Umbilical cord (tissue), 2 donors: Measurements from ENCODE around the gene CD44. TPM values are rescaled to one million over a fixed set of nuclear protein-coding genes. Genes with fewer than 3 reads are reported as not detected.

Experiments used
- DNase-seq: peaks from one replicate; pipeline ENCODE4 v3.0.0-alpha.2; 2015; ENCODE audit warnings: low spot score
- total RNA-seq: library from RNA; depleted of rRNA; stranded (reverse); fragments of >200 nt; gene quantifications from one replicate; pipeline ENCODE4 v1.2.3, GENCODE V29; 2014; ENCODE audit warnings: low replicate concordance; ENCODE audit not compliant: insufficient read depth

Gene CD44
- total RNA-seq, 1 donor from 2014 or later: 68.4 TPM

DNA sequence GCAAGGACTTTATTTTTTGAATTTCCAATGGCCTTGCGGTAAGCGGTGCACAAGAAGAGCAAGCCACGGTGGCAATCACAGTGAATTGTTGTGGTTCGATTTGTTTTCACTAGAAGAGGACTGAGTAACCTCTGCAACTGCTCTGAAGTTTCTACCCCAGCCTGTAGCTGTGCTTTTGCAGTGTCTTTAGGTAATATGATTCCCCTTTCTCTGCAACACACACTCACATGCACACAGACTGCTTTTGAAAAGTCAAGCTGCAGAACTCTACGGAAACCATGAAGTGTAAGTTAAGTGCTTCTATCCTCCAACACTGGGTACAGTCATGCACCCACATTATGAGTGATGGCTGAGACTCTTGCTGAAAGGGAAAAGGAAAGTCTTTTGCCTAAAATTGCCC is 38.4 kb downstream of the CD44 start:
- no peak for DNase-seq

DNA sequence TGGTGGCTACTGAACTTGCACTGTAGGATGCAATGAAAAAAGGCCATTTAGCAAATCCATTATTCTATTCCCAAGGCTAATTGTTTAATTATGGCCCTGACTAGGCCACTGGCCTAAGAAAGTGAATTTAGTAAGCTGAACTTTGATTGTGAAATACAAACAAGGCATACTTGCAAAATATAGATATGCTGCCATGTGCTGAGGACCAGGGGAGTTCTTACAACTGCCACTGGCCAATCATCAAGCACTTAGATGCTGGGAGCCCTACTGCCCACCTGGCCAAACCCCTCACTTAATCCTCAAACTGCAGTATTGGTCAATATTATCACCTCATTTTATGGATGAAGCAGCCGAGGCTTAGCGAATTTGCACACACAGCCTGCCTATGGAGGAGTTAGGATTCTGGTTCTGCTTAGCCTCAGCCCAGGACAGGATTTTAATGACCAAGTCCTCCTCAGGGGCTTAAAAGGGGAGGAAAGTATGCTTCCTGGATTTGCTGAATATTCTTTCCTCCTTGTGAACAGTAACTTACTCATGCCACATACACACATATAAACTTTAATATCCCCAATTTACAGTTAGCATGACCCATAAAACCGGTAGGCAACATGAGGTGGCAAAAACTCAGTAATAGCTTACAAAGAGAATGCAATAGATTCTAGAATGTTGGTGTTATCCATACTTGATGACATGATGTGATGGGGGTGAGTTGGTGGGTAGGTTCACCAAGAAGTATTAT is 39.3 kb downstream of the CD44 start:
- DNase-seq: peak; percentile 52

DNA sequence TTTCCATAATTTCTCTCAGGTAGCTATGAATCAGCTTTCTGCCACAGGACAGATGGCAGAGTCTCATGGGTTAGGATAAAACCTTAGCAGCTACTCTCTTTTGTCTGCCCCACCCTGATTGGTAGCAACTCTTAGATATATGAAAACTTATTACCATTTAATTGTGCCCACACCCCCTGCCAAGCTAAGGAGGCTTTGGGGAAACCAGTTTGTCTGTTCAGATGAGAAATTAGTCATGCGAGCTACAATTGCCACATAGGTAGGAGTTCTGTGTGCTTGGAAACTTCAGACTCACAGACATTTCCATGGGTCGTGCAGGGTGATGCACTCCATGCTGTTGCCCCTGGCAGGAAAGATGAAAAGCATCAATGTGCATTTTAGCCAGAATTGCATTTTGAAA is 39.9 kb downstream of the CD44 start:
- no peak for DNase-seq

DNA sequence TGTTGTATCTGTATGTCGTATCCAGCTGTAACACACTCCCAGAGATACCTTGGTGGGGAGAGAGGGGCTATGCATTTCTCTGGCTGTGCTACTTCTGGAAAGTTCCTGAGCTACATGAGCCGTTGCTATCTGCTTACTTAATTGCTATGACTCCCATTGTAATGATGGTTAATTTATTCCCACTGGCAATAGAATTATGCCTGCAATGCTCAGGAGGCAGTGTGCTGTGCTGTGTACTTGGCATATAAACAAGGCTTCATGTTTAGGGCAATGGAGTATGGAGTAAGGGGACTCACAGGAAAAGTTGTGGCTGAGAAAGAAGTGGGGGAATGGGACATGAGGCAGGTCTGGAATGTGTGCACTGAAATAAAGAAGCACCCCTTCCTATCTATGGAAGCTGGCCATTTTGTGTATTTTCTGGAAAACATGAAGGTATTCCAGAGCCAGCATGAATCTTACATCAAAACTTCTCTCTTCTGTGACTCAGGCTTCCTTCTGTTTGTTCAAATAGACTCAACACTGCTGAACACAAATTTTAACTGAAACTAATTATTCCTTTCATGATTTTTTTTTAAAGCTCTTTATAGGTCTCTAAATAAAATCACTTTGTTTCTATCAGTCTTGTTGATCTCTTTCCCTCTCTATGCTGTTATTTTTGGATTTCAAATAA is 40.6 kb downstream of the CD44 start:
- DNase-seq: no peak

DNA sequence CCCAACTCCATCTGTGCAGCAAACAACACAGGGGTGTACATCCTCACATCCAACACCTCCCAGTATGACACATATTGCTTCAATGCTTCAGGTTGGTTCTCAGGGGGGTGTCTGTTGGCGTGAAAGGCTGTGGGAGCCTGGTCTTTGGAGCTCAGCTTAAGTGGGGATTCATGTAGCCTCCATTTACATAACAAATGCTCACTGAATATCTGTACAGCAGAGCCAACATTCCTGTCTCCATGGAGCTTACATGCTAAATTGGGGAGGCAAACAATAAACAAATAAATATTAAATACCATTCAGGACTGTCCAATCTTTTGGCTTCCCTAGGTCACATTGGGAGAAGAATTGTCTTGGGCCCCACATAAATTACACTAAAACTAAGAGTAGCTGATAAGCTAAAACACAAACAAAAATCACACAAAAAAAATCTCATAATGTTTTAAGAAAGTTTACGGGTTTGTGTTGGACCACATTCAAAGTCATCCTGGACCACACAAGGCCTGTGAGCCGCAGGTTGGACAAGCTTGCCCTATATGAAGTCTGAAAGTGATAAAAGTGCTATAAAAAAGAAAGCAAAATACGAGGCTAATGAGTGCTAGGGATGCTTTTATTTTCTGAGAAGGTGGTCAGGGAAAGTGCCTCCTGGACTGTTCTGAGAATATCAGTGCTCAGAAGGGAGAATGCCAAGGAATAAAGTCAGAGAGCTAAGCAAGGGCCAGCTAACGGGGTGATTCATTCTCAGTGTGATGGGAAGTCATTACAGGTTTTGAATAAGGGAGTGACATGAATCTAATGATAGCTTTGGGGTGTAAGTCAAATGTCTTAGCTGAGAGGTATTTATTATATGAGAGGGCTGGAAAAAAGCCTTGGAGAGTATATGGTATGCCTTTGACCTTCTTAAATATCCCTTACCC is 41.6 kb downstream of the CD44 start:
- DNase-seq: no peak

DNA sequence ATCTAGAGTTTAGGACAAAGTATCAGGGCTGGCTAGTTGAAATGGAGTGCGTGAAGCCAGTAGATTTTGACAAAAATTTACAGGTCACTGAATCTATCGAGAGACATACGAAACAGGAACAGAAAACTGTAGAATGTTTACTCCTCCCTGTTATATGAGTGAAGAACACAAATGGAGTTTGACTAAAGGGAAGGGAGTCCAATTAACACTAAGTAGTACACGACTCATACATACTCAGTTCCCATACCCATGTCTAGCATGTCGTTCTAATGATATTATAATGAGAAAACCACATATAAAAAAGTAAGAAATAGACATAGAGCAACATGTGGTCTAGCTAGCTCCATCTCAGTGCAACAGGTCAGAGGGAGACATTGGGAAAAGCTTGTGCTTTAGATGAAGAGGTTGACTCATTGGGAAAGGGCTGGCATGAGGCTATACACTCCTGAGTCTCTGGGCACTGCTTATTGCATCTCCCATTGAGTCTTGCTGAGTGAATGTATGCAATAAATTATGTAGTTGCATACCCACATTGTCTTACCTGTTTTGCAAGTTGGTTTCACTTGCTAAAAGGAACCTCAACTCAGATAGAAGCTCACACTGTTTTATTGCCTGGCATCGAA is 43.5 kb downstream of the CD44 start:
- no peak for DNase-seq

DNA sequence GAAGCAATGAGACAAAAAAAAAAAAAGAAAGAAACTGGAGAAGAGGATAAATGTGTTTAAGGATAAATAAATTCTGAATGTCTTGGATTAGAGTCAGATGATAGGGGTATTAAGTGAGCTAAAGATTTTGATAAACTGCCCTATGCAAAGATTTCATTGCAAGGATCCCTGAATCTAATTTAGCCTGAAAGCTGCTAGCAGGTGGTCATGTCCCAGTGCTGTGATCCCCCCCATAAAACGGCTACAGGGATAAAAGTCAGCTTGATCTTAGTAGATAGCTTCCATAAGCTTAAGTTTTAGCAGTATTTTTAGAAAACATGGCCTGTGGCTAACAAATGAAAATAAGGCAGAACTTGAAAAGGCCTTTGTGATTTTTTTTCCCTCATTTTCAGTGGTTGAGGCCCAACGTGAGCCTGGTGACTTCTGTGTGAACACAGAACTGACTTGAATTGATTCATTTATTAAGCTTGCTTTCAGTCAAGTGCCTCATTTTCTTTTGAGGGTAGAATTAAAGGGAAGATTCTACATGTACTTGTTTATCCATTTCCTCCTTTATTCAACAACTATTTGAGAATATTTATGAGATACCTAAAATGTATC is 44.5 kb downstream of the CD44 start:
- DNase-seq: peak; percentile 80

DNA sequence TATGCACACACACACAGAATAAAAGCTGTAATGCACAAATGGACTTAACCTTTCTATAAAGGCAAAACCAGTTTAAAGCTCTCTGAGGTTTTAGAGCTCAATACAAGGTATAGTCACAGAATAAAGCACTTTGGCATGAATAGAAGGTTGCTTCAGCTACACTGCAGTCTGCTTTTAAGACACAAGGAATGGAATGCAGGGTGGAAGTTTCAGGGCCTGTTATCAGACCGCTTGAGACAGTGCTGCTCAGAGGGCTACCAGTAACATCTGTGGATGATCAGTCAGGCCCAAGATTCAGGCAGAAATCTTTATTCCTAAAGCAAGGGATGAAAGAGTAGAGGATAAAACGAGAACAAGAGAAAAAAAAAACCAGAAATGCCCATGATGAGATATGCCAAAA is 46.7 kb downstream of the CD44 start:
- DNase-seq: peak; percentile 83

DNA sequence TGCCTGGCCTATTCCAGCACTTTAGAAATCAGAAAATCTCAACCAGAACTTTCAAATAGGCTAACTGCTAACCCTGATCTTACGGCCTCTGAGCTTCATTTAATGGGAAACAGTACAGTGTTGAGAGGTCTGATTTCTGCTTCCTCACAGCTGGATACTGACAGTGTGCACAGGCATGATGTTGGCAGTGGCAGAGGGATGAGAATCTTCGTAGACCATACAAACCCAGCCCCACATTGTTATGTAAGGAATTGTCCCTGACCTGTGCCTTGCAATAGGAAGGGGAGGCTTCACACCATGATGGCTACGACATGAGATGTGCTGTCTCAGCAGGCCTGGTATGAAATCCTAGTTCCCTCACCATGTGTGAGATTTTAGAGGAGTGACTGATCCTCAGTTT is 49.0 kb downstream of the CD44 start:
- no peak for DNase-seq

DNA sequence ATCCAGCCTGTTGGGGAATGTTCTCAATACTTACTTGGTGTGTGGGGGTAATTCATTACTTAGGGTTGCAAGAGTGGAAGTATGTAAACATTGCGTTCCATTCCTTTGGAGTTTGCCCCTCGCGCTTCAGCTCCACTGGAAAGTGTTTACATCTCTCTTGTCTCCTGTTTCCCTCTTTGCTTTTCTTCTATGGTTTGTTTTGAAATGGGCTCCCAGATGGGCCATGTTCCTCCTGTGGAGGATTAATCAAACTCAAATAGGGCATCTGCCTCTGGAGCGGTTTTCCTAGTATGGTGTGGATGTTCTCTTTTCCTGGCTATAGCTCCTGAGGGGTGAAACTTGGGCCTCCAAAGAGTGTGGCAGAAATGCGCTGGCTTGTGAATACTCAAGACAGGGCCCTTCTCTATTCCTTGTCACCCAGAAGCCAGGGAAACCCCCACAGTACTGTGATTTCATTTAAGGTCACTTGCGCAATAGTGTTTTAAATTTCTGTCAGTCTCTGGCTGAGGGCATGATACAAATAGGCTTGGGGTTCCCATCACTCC is 51.9 kb downstream of the CD44 start:
- DNase-seq: no peak

DNA sequence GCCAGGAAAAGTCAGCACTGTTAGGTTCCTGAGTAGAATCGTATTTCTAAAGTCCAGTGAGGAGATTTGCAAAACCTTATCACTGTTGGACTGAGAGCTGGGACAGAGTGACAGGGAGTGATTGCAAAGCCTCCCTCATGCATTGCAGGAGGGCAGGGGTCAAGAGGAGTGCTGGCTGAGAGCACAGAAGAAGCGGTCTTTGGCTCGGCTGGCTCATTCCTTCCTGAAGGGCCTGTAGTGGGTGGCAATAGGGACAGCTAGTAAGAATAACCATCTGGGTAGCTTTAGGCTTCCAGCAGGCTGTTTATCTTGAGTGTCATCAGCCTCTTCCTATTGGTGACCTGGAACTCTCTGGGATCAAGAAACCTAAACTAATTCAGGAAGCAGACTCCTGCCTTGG is 53.4 kb downstream of the CD44 start:
- DNase-seq: no peak

DNA sequence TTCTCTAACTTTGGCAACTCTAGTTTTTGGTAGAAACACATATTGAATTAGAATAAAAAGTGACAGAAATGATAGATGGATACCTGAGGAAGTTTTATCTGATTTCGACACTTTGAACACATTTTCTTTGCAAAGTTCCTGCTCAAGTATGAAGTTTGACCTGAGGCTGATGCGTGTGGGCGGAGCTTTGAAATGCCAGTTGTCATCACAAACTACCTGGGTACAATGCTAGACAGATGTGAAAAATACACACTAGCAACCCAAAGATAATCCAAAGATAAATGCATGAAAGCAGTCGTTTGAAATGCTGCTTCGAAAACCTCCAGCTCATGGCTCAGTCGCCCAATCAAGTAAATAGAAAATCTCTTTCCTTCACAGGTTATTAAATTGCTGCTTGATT is 54.8 kb downstream of the CD44 start:
- DNase-seq: no peak

DNA sequence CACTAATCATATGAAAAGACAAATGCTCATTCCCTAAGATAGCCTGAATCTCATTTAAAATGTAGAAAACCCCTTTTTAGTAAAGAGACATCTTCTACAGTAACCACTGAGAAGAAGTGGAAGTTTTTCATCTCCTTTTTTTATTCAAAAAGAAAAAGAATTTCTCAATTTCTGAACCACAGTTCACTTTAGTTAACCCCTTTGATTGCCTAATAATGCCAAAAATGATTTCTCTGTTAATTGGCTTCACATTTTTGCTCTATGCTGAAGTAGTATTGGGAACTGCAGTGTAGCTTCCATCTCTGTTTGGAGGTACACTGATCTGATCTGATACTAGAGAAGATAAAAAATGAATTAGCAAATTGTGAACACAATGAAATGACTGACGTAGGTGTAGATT is 58.3 kb downstream of the CD44 start:
- DNase-seq: no peak

DNA sequence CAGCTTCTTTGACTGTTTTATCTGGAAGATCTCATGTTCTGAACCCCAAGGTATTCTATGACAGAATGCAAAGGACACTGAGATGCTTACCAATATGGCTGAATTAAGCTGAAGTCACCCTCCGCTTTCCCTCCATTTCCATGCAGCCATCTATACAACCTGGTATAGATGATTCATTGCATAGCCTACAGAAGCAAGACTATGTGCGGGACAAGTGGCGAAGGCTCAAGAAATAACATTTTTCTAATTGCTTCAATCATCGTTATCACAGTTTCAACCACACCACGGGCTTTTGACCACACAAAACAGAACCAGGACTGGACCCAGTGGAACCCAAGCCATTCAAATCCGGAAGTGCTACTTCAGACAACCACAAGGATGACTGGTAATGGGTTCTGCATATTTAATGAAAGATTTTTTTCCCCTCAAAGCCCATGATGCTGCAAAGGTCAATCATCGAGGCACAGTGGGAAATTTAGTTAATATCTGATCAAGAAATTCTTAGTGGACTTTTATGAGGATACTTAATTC is 61.9 kb downstream of the CD44 start:
- DNase-seq: no peak

DNA sequence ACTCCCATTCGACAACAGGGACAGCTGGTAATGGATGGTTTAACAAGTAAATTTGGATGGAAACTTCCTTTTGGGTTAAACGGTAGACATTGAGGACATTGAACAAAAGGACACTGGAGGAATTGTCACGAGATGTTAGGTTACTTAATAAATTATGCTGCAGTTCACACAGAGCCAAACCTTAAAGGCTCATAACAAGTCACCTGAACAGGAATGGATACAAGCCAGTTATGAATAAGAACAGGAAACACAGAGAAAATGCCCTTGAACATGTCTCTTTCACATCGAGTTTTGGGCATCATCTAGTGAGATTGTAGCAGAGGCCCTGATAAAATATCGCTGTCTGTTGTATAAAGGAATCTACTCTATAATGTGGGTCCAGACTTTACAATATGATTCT is 65.6 kb downstream of the CD44 start:
- no peak for DNase-seq

DNA sequence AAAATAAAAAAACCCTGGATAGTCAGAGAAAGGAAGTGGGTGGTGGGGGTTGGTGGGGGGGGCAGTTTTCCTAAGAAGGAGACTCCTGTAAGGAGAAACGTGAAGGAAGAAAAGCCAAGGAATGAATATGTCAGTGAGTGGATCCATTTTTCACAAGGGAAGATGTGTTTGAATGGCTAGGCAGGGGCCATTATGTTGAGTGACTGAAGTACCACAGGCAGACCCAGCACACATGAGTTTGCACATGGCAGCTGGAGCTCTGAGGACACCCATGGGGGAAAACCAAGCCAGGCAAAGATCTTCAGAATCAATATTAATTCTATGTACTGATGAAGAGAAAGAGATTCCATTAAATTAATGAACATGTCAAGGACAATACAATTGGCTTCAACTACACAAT is 67.6 kb downstream of the CD44 start:
- no peak for DNase-seq

DNA sequence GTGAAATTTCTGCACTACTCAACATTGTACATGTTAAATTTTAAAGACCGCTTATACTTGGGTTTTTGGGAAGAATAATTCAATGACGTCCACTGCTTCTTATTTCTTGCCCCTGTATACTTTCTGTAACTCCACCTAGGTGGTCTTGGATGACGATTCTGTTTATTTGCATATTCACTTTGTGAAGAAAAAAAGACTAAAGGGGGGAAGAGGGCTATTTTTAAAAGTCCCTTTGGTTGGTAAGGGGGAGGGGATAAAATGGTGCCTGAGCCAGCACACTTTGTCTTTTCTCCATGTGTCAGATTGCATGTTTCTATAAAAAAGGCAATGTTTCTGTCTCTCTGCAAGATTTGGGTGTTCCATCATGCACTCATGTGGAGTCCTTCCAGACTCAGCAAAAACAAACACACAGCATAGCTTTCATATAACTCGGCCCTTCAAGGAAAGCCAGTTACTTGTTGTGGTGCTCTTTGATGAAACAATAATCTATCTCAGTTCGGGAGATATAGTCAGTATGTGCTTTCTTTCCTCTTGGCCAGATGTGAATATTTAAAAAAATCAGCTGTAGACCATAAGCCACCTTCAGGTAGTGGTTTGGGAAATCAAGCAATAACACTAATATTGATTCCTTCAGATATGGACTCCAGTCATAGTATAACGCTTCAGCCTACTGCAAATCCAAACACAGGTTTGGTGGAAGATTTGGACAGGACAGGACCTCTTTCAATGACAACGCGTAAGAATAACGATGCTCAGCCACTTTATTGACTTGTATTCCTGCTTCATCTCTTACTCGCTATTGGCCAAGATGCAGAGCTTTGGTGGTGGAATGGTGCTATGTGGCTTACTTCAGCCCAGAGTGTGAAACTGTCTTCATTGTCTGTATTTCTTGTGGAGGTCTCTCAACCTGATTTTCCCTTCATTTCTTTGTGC is 68.8 kb downstream of the CD44 start:
- DNase-seq: no peak

DNA sequence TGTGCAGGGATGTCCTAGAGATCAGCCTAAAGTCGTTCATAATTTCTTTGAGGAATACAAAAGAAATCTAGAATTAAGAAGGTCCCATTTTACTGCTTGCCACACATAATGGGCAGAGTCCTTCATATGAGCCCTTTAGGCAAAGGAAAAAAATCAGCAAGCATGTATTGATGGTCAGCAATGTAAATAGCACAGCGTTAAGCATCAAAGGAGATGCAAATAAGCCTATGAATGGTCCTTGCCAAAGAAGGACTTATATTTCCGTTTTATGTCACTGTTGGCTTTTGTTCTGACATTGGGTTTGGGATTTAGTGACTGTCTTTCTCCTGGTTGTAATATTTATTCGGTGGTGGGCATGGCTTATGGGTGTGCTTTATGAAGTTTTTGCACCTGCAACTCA is 69.8 kb downstream of the CD44 start:
- DNase-seq: no peak

DNA sequence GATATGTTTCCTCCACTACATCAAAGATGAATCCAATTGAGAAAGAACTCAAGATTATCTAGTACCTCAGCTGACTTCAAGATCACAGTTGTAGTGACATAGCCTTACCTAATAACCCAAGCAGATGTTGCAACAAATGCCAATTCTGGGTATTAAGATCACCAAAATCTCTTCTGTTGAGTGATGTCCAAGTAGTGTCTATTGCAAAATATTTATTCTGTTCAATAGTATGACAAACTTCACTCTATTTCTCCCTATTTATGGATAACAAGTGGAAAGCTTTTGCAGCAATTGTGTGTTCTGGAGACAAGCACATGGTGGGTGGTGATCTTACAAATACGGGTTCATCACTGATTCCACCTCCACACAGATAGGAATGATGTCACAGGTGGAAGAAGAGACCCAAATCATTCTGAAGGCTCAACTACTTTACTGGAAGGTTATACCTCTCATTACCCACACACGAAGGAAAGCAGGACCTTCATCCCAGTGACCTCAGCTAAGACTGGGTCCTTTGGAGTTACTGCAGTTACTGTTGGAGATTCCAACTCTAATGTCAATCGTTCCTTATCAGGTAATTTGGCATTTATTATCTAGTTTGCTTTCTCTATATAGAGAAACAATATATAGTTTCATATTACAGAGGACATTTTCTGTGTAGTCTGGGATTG is 72.0 kb downstream of the CD44 start:
- no peak for DNase-seq
